IgD-negative memory B cell (primary cell): ENCODE data around the gene ZNF333. TPM values are rescaled to one million over a fixed set of nuclear protein-coding genes. Genes with fewer than 3 reads are reported as not detected.

Experiments used
- H3K27ac Mint-ChIP-seq, 3 donors: one replicate each; pipeline ENCODE4 v1.8.0; 2020 to 2022; ENCODE audit warnings: mild to moderate bottlenecking in 3 of 3, mixed read lengths in 3 of 3, moderate library complexity in 1 of 3
- H3K27me3 Mint-ChIP-seq: one replicate; pipeline ENCODE4 v1.8.0; 2021; ENCODE audit warnings: mixed read lengths
- H3K36me3 Mint-ChIP-seq: one replicate; pipeline ENCODE4 v1.8.0; 2020; ENCODE audit warnings: mild to moderate bottlenecking, mixed read lengths
- H3K4me1 Mint-ChIP-seq, 3 donors: one replicate each; pipeline ENCODE4 v1.8.0; 2020 to 2022; ENCODE audit warnings: mixed read lengths in 3 of 3, mild to moderate bottlenecking in 1 of 3
- H3K4me3 Mint-ChIP-seq, 4 donors: one replicate each; pipeline ENCODE4 v1.8.0; 2020 to 2022; ENCODE audit warnings: mild to moderate bottlenecking in 4 of 4, mixed read lengths in 4 of 4, moderate library complexity in 3 of 4
- H3K9me3 Mint-ChIP-seq, 3 donors: one replicate each; pipeline ENCODE4 v1.8.0; 2020 to 2021; ENCODE audit warnings: mixed read lengths in 3 of 3, mild to moderate bottlenecking in 1 of 3
- polyA plus RNA-seq: library from polyadenylated mRNA; unstranded; fragments of 300-500 nt; fragmentation: Illumina TruSeq; gene quantifications from one replicate; pipeline ENCODE4 v1.2.3, GENCODE V29; 2021

The ZNF333 gene
- 6.2 TPM for polyA plus RNA-seq

GRCh38 chr19:14689598-14690503 lies at the start of gene ZNF333:
TSS of gene ZNF333 (plus strand) at chr19:14690048. CDS start at chr19:14693492, 3,444 bp downstream.
- peaks cover 20 to 32% (median 23%) of the 10 kb centered on the region in 3 donors for H3K4me1 Mint-ChIP-seq
- H3K4me3 Mint-ChIP-seq, result peak within 1 kb of the TSS; percentile 92 to 99 (median 97)
- H3K27me3 Mint-ChIP-seq, result no peaks in the 10 kb centered on the region
- peak within 1 kb of the TSS; percentile 99 to 100 (median 99) for H3K27ac Mint-ChIP-seq
- no peaks in the 10 kb centered on the region for H3K9me3 Mint-ChIP-seq
- H3K36me3 Mint-ChIP-seq, result peaks cover 3% of the 10 kb centered on the region

GRCh38 chr19:14648506-14648905 lies 41.3 kb upstream of the ZNF333 start:
- H3K36me3 Mint-ChIP-seq, result peaks cover 2% of the 10 kb centered on the region
- H3K9me3 Mint-ChIP-seq, result no peaks in the 10 kb centered on the region
- H3K4me3 Mint-ChIP-seq, result peak overlapping the region in 1 of 4 donors; percentile 22
- H3K27ac Mint-ChIP-seq, result no peak overlapping the region
- H3K4me1 Mint-ChIP-seq, result peaks cover 0 to 2% (median 0%) of the 10 kb centered on the region in 3 donors
- H3K27me3 Mint-ChIP-seq, result peaks cover 4% of the 10 kb centered on the region

- peaks cover 4% of the 10 kb centered on the region for H3K27me3 Mint-ChIP-seq
- H3K36me3 Mint-ChIP-seq, result peaks cover 2% of the 10 kb centered on the region
- no peaks in the 10 kb centered on the region for H3K9me3 Mint-ChIP-seq
- no peak overlapping the region for H3K4me3 Mint-ChIP-seq
- H3K4me1 Mint-ChIP-seq, result peaks cover 0 to 2% (median 0%) of the 10 kb centered on the region in 3 donors
- H3K27ac Mint-ChIP-seq, result no peak overlapping the region
These were observed 40.8 kb upstream of the ZNF333 start for GRCh38 chr19:14649020-14649419.

- Mint-ChIP-seq H3K4me1 (peaks cover 0 to 2% (median 0%) of the 10 kb centered on the region in 3 donors), H3K36me3 (peaks cover under 1% of the 10 kb centered on the region), H3K4me3 (peak overlapping the region in 1 of 4 donors; percentile 32), H3K27ac (peak overlapping the region in 1 of 3 donors; percentile 71), H3K27me3 (peaks cover 3% of the 10 kb centered on the region), H3K9me3 (no peaks in the 10 kb centered on the region)
These were observed 39.7 kb upstream of the ZNF333 start for GRCh38 chr19:14650161-14650560.

GRCh38 chr19:14654786-14655560 lies 34.9 kb upstream of the ZNF333 start:
- Mint-ChIP-seq H3K36me3 (no peaks in the 10 kb centered on the region), H3K4me1 (no peaks in the 10 kb centered on the region), H3K9me3 (no peaks in the 10 kb centered on the region), H3K4me3 (no peak overlapping the region), H3K27ac (no peak overlapping the region), H3K27me3 (no peaks in the 10 kb centered on the region)

- Mint-ChIP-seq H3K4me3 (no peak overlapping the region), H3K27me3 (peaks cover 3% of the 10 kb centered on the region), H3K36me3 (no peaks in the 10 kb centered on the region), H3K9me3 (no peaks in the 10 kb centered on the region), H3K27ac (no peak overlapping the region), H3K4me1 (peaks cover 0 to 2% (median 0%) of the 10 kb centered on the region in 3 donors)
These were observed 34.1 kb upstream of the ZNF333 start for GRCh38 chr19:14655726-14656125.

- Mint-ChIP-seq H3K4me3 (no peak overlapping the region), H3K36me3 (no peaks in the 10 kb centered on the region), H3K9me3 (no peaks in the 10 kb centered on the region), H3K27me3 (peaks cover 9% of the 10 kb centered on the region), H3K4me1 (peaks cover 4 to 9% (median 8%) of the 10 kb centered on the region in 3 donors), H3K27ac (peak overlapping the region in 1 of 3 donors; percentile 10)
These were observed 29.9 kb upstream of the ZNF333 start for GRCh38 chr19:14659874-14660489.

GRCh38 chr19:14661372-14661924 lies 28.4 kb upstream of the ZNF333 start:
- H3K4me1 Mint-ChIP-seq, result peaks cover 4 to 9% (median 8%) of the 10 kb centered on the region in 3 donors
- H3K36me3 Mint-ChIP-seq, result no peaks in the 10 kb centered on the region
- peaks cover 9% of the 10 kb centered on the region for H3K27me3 Mint-ChIP-seq
- peak overlapping the region in 1 of 4 donors; percentile 7 for H3K4me3 Mint-ChIP-seq
- H3K9me3 Mint-ChIP-seq, result no peaks in the 10 kb centered on the region
- H3K27ac Mint-ChIP-seq, result peak overlapping the region in 1 of 3 donors; percentile 35

- Mint-ChIP-seq H3K4me3 (no peak overlapping the region), H3K4me1 (peaks cover 20 to 25% (median 23%) of the 10 kb centered on the region in 3 donors), H3K27me3 (peaks cover 4% of the 10 kb centered on the region), H3K9me3 (no peaks in the 10 kb centered on the region), H3K36me3 (no peaks in the 10 kb centered on the region), H3K27ac (no peak overlapping the region)
These were observed 19.9 kb upstream of the ZNF333 start for GRCh38 chr19:14669940-14670339.

- Mint-ChIP-seq H3K27me3 (peaks cover 4% of the 10 kb centered on the region), H3K36me3 (no peaks in the 10 kb centered on the region), H3K9me3 (no peaks in the 10 kb centered on the region), H3K27ac (no peak overlapping the region), H3K4me3 (no peak overlapping the region), H3K4me1 (peaks cover 21 to 27% (median 25%) of the 10 kb centered on the region in 3 donors)
These were observed 19.4 kb upstream of the ZNF333 start for GRCh38 chr19:14670408-14670807.

- no peaks in the 10 kb centered on the region for H3K9me3 Mint-ChIP-seq
- H3K4me1 Mint-ChIP-seq, result peaks cover 21 to 27% (median 25%) of the 10 kb centered on the region in 3 donors
- H3K27ac Mint-ChIP-seq, result peak overlapping the region in 1 of 3 donors; percentile 12
- peaks cover 4% of the 10 kb centered on the region for H3K27me3 Mint-ChIP-seq
- no peaks in the 10 kb centered on the region for H3K36me3 Mint-ChIP-seq
- no peak overlapping the region for H3K4me3 Mint-ChIP-seq
These were observed 17.5 kb upstream of the ZNF333 start for GRCh38 chr19:14672188-14672872.

- Mint-ChIP-seq H3K27me3 (peaks cover 4% of the 10 kb centered on the region), H3K4me3 (no peak overlapping the region), H3K36me3 (no peaks in the 10 kb centered on the region), H3K4me1 (peaks cover 17 to 23% (median 20%) of the 10 kb centered on the region in 3 donors), H3K9me3 (no peaks in the 10 kb centered on the region), H3K27ac (peak overlapping the region in 1 of 3 donors; percentile 12)
These were observed 16.8 kb upstream of the ZNF333 start for GRCh38 chr19:14673088-14673487.

GRCh38 chr19:14674764-14675163 lies 15.1 kb upstream of the ZNF333 start, which contains the start of gene ADGRE3:
TSS of gene ADGRE3 (minus strand) at chr19:14674844. CDS start at chr19:14674770, 74 bp downstream.
- Mint-ChIP-seq H3K4me1 (peaks cover 8 to 14% (median 14%) of the 10 kb centered on the region in 3 donors), H3K27ac (peak within 1 kb of the TSS in 1 of 3 donors; percentile 28), H3K36me3 (no peaks in the 10 kb centered on the region), H3K27me3 (peaks cover 3% of the 10 kb centered on the region), H3K4me3 (peak within 1 kb of the TSS in 2 of 4 donors; percentile 48 to 53), H3K9me3 (no peaks in the 10 kb centered on the region)

- Mint-ChIP-seq H3K9me3 (no peaks in the 10 kb centered on the region), H3K27ac (no peak overlapping the region), H3K27me3 (peaks cover 3% of the 10 kb centered on the region), H3K4me1 (peaks cover 8 to 14% (median 10%) of the 10 kb centered on the region in 3 donors), H3K36me3 (no peaks in the 10 kb centered on the region), H3K4me3 (no peak overlapping the region)
These were observed 13.1 kb upstream of the ZNF333 start for GRCh38 chr19:14676762-14677161.
